ENCODE data around the gene RPTOR.

RPTOR gene

DNA sequence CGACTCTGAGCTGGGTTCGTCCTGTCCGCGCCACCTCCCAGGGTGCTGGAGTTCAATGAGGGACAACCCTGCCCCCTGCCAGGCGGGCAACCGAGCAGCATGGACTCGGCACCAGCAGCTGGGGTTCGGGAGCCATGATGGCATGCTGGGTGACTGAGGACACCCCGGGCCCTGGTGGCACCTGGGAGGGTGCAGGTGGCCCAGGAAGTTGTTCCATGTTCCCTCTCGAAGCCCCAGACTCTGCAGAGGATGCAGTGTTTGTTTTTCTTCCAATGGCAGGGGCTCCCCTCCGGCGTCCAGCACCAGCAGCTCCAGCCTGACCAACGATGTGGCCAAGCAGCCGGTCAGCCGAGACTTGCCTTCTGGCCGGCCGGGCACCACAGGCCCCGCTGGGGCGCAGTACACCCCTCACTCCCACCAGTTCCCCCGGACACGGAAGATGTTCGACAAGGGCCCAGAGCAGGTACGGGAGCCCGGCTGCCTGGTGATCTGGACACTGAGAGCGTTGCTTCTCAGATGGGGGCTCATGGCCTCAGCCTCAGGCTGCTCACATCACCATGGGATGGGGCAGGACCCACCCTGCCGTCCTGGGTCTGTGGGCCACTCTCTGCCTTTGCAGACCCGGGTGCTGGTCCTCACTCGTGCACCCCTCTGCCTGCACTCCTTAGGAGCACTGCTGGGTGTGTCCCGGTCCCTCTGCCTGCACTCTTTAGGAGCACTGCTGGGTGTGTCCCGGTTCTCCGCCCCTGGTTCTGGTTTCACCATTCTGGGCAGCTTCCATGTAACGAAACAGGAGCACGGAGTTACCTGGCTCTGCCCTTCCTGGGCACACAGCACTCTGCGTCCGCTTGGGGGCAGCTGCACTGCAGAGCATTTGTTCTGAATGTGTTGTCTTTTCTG is 378.8 kb downstream of the RPTOR start:
- H3K27me3 ChIP-seq (ENCODE audit: insufficient read depth, low read length) = no peaks in the 10 kb centered on the region
- no peak overlapping the region for H3K9ac ChIP-seq (ENCODE audit: low read length)
- H3K9me2 ChIP-seq (ENCODE audit: low read depth, low read length) = no peaks in the 10 kb centered on the region
- TF ChIP-seq, protein P1, sequence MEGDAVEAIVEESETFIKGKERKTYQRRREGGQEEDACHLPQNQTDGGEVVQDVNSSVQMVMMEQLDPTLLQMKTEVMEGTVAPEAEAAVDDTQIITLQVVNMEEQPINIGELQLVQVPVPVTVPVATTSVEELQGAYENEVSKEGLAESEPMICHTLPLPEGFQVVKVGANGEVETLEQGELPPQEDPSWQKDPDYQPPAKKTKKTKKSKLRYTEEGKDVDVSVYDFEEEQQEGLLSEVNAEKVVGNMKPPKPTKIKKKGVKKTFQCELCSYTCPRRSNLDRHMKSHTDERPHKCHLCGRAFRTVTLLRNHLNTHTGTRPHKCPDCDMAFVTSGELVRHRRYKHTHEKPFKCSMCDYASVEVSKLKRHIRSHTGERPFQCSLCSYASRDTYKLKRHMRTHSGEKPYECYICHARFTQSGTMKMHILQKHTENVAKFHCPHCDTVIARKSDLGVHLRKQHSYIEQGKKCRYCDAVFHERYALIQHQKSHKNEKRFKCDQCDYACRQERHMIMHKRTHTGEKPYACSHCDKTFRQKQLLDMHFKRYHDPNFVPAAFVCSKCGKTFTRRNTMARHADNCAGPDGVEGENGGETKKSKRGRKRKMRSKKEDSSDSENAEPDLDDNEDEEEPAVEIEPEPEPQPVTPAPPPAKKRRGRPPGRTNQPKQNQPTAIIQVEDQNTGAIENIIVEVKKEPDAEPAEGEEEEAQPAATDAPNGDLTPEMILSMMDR (IDR thresholded peaks at IDR 0.05; ENCODE audit: low read length) = no peak
- no peak for TF ChIP-seq EZH2 (IDR thresholded peaks at IDR 0.05; ENCODE audit: borderline replicate concordance, low read length)
- no peak overlapping the region for H3K4me3 ChIP-seq (ENCODE audit: low read depth, low read length, poor library complexity, severe bottlenecking)
- no peaks in the 10 kb centered on the region for H3K9me3 ChIP-seq (ENCODE audit: low read length)
- H3K79me2 ChIP-seq (ENCODE audit: insufficient read depth, low read length) = no peaks in the 10 kb centered on the region
- H2AFZ ChIP-seq (ENCODE audit: low read length) = no peak overlapping the region
- peaks cover 4% of the 10 kb centered on the region for H3K4me1 ChIP-seq (ENCODE audit: insufficient read depth, low read length, severe bottlenecking)
- H3K27ac ChIP-seq (ENCODE audit: low read depth, low read length, poor library complexity, severe bottlenecking) = no peak overlapping the region
- peaks cover 98% of the 10 kb centered on the region for H3K36me3 ChIP-seq (ENCODE audit: insufficient read depth, low read length)
- H4K20me1 ChIP-seq (ENCODE audit: insufficient read depth, low read length) = no peaks in the 10 kb centered on the region
- no peaks in the 10 kb centered on the region for H3F3A ChIP-seq (ENCODE audit: insufficient read depth, low read length)
- H3K4me2 ChIP-seq (ENCODE audit: low read length) = no peak overlapping the region

- no peak overlapping the region for H3K4me3 ChIP-seq (ENCODE audit: low read depth, low read length, poor library complexity, severe bottlenecking)
- H3K9me2 ChIP-seq (ENCODE audit: low read depth, low read length) = no peaks in the 10 kb centered on the region
- peaks cover 12% of the 10 kb centered on the region for H3K4me1 ChIP-seq (ENCODE audit: insufficient read depth, low read length, severe bottlenecking)
- no peak overlapping the region for H3K9ac ChIP-seq (ENCODE audit: low read length)
- H2AFZ ChIP-seq (ENCODE audit: low read length) = no peak overlapping the region
- no peaks in the 10 kb centered on the region for H3K79me2 ChIP-seq (ENCODE audit: insufficient read depth, low read length)
- no peaks in the 10 kb centered on the region for H3K27me3 ChIP-seq (ENCODE audit: insufficient read depth, low read length)
- H3K36me3 ChIP-seq (ENCODE audit: insufficient read depth, low read length) = peaks cover 98% of the 10 kb centered on the region
- H3K9me3 ChIP-seq (ENCODE audit: low read length) = no peaks in the 10 kb centered on the region
- no peak for TF ChIP-seq EZH2 (IDR thresholded peaks at IDR 0.05; ENCODE audit: borderline replicate concordance, low read length)
- TF ChIP-seq, protein P1 (IDR thresholded peaks at IDR 0.05; ENCODE audit: low read length) = no peak
- no peaks in the 10 kb centered on the region for H3F3A ChIP-seq (ENCODE audit: insufficient read depth, low read length)
- no peak overlapping the region for H3K27ac ChIP-seq (ENCODE audit: low read depth, low read length, poor library complexity, severe bottlenecking)
- no peak overlapping the region for H3K4me2 ChIP-seq (ENCODE audit: low read length)
- H4K20me1 ChIP-seq (ENCODE audit: insufficient read depth, low read length) = no peaks in the 10 kb centered on the region
These were observed 379.6 kb downstream of the RPTOR start for GRCh38 chr17:80924111-80924806.

GRCh38 chr17:80924807-80925610 is 380.4 kb downstream of the RPTOR start:
- Histone ChIP-seq H3K79me2 (ENCODE audit: insufficient read depth, low read length) (no peaks in the 10 kb centered on the region), H3K36me3 (ENCODE audit: insufficient read depth, low read length) (peaks cover 98% of the 10 kb centered on the region), H3K4me2 (ENCODE audit: low read length) (no peak overlapping the region), H3K27me3 (ENCODE audit: insufficient read depth, low read length) (no peaks in the 10 kb centered on the region), H3K27ac (ENCODE audit: low read depth, low read length, poor library complexity, severe bottlenecking) (no peak overlapping the region), H3K9me2 (ENCODE audit: low read depth, low read length) (no peaks in the 10 kb centered on the region), H2AFZ (ENCODE audit: low read length) (no peak overlapping the region), H3K4me1 (ENCODE audit: insufficient read depth, low read length, severe bottlenecking) (peaks cover 19% of the 10 kb centered on the region), H3K4me3 (ENCODE audit: low read depth, low read length, poor library complexity, severe bottlenecking) (no peak overlapping the region), H3K9me3 (ENCODE audit: low read length) (no peaks in the 10 kb centered on the region), H3K9ac (ENCODE audit: low read length) (no peak overlapping the region), H3F3A (ENCODE audit: insufficient read depth, low read length) (no peaks in the 10 kb centered on the region), H4K20me1 (ENCODE audit: insufficient read depth, low read length) (no peaks in the 10 kb centered on the region)
- TF ChIP-seq EZH2 (IDR thresholded peaks at IDR 0.05; ENCODE audit: borderline replicate concordance, low read length) = no peak
- TF ChIP-seq, protein P1 (IDR thresholded peaks at IDR 0.05; ENCODE audit: low read length) = no peak

Data from OCI-LY1 (cell line).